GM19043 (cell line): ENCODE measurements around the gene HDHD2.

Experiments used
- ATAC-seq: cut with Tn5 transposase; IDR thresholded peaks from one replicate; pipeline ENCODE4 v1.9.1; 2021; ENCODE audit warnings: low read depth; ENCODE audit not compliant: unreplicated experiment

HDHD2 gene

DNA sequence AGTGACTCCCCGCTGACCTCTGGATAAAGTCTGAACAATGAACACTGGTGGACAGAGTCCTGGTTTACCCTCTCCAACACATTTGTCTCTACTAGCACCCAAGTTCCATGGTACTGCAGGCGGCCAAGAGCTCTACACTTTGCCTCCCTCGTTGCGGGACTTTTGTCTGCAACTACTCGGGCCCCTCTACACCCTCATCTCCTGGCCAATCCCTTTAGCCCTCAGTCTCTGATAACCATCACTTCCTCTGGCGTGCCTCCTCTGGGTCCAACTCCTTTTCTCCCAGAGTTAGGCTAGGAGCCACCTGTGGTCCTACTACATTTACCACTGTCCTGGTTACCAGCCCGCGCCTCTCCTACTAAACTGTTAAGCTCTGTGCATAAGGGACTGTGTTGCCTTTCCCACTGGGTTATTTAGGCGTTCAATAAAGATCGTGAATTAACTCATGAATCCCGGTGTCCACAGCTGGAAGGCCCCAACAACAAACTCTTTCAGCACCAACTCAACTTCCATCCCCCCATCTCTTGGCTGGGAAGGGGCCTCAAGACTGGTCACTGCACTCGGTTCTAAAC, 757 bp downstream of the HDHD2 start:
- ATAC-seq, result no peak

DNA sequence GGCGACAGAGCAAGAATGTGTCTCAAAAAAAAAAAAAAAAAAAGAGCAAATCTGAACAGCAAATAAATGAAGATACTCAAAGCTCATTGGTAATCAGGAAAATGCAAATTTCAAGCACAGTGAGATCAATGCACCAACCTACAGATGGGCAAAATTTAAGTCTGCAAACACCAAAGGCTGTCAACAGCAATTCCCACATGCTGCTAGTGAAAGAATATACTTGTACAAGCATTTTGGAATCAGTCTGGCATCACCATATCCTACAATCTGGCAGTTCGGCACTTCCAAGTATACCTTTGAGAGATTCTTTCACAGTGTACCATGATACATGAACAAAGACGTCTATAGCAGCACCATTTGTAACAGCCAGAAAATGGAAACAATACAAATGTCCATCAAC, 4.1 kb downstream of the HDHD2 start:
- ATAC-seq, result no peak

DNA sequence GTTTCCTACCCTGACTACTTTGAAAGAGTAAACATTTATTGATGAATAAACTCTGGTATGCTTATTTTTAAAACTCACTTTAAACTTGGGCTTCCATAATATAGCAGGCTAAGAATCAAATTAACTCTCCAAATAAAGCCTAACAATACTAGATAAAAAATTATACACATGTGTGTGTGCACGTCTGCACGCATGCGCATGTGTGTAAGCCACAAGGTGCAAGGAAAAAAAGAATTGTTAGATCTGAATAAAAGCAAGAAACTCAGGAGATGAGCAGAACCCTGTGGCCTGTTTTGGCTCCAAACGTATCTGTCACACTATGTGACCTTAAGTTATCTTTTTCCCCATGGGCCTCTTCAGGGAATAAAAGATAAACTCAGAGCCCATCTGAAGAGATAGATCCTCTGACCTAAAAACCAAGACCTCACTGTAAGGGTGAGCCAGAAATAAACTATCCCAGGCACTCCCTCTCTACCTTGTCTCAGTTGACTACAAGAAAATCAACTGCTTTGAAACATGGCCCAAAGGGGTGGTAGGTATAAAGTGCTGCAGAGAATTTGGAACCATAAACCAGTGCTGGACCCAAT, 6.3 kb downstream of the HDHD2 start:
- ATAC-seq, result no peak

DNA sequence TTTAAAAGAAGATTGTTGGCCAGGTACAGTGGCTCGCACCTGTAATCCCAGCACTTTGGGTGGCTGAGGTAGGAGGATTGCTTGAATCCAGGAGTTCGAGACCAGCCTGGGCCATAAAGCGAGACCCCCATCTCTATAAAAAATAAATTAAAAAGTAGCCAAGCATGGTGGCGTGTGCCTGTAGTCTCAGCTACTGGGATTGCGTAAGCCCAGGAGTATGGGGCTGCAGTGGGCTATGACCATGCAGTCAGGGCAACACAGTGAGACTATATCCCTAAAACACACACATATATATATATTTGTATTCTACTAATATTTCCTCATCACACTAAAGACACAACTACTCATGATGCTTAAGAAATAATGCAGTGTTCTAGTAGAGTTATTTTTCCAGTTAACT, 7.1 kb downstream of the HDHD2 start:
- ATAC-seq, result no peak

DNA sequence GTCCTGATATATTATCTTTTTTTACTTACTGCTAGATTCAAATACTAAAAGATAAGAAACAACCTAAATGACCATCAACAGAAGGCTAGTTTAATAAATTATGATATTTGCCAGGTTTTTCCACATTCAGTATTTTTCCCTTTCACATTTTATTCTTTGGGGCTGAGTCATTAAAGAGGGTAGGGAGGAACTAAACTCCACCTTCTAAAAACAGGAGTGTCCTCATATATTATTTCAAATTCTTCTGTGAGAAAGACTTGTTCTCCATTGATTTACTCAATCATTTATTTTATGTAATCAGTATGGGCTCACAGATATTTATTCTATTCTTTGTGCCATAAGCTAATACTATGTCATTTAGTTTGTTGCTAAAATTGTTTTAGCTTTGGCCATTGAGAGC, 9.0 kb downstream of the HDHD2 start:
- ATAC-seq, result no peak

DNA sequence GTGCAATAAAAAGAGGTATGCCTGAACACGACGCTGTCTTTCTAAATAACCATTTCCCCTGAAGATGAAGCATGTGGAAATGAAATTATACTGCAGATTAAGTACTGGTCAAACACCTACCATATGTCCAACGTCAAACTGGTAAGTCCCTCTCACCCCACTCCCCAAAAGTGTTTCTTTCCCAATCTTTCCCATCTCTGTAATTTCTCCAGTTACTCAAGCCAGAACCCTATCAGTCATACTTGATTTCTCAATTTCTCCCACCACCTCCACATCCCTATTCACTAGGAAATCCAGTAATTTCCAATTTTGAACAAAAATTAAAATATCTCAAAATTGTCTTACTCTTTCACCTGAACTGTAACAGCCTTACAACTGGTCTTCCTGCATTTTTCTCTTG, 29.2 kb downstream of the HDHD2 start:
- ATAC-seq, result no peak

DNA sequence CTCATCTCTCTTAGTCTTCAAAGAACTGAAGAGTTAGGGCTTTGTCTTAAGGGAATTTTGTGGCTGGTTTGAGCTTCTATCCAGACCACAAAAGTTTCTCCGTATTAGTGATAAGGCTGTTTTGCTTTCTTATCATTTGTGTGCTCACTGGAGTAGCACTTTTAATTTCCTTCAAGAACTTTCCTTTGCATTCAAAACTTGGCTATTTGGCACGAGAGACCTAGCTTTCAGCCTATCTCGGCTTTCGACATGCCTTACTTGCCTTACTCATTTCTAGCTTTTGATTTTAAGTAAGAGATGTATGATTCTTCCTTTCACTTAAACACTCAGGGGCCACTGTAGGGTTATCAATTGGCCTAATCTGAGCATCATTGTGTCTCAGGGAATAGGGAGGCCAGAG, 29.9 kb downstream of the HDHD2 start:
- ATAC-seq, result peak; percentile 84

DNA sequence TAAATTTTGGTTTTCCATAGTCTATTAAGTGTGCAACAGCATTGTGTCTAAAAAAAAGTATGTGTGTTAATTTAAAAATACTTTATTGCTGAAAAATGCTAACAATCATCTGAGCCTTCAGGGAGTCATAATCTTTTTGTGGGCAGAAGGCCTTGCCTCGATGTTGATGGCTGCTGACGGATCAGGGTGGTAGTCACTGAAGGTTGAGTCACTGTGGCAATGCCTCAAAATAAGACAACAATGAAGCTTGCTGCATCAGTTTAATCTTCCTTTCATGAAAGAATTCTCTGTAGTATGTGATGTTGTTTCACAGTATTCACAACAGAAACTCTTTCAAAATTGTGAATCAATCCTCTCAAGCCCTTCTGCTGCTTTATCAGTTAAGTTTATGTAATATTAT, 31.3 kb downstream of the HDHD2 start:
- ATAC-seq, result no peak

DNA sequence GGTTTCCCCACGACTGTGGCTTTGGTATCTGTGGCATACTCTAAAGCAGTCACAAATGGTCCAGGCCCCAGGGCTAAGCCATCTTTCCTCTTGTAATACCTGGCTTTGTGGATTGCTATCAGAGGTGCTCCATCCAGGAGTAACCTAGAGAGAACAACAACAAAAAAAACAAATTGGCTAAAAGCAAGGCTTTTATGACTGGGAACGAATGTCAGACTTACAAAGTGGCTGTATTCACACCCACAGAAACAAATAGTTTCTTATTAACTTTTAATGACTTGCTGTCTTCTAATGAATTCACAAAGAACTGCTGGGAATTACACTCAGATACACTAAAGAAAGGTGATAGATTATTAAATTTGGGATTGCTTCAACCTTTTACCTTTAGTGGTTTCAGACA, 35.1 kb downstream of the HDHD2 start:
- ATAC-seq, result no peak

DNA sequence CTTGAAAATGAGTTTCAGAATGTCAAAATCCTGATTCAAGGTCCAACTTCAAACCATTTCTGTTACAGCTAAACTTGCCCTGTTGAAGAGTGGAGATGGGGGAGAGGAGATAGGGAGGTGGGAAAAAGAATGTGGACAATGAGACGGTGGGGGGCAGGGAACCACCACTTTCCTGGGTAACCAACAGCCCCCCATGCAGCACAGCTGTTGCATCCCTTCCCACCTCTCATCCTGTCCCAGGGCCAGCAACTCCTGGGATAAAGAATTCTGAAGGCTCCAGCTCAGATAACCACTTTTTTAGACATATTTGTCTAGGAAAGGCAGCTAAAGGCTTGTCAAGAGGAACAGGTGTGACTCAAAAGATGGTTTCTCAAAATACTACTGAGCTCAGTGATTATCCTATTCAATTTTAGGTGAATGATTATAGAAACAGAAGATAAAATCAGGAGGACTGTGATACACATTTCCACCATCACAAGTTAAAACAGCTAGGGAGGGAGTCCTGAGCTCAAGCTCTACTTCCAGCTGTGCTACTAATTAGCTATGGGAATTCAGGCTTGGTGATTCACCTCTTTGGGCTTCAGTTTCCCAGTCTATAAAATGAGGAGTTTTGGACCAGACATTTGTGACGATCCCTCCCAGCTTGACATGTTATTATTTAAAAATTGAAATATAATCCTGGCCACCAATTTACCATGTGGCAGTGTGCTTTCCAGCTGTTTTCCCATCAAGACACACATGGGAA, 36.3 kb downstream of the HDHD2 start:
- ATAC-seq, result no peak

DNA sequence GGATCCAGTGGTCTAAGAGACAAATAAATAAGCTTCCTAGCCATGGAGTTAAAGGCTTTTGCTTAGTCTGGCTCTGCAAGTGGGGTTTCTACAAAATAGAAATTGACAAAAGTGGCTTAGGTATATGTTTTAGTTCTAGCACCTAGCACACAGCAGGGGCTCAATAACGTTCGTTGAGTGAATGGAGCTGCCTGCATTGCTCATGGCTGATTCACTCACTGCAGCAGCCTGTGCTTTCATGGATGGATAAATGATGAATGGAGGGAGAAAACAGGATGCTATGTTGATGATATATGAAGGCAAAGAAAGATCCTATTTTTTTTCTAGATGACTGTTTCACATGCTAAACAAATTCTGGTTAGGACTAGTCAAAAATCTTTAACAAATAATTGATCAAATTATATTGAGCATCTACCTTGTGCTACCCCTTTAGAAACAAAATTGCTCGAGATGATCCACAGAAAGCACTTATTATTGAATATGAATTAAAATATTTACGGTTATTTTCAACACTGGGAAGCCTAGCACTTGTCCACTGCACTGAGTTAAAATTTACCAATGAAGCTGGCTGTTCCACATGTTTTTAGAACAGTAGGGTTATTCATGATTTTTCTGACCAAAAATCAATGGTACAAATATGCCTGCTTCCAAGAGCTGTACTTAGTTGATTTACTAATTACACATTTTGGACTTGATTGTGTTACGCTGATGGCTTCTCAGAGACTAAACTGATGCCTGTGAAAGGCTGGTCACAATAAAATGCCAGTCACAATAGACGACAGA, 39.6 kb downstream of the HDHD2 start:
- ATAC-seq, result no peak

DNA sequence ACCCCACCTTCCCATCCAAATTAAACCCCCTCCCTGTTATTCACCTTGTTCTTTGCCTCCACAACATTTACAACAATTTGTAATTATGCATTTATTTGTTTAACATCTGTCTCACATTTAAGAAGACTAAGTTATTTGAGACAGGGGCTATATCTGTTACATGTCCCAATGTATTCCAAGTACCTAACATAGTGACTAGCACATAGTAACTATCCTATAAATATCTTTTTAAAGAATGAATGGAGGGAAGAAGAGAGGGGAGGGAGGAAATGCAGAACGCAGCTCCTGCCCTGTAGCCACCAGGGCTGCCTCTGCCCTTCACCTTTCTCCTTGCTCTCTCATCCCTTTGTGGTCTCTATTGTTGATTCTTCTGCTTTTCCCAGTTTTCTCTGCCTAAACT, 40.6 kb downstream of the HDHD2 start:
- ATAC-seq, result no peak

DNA sequence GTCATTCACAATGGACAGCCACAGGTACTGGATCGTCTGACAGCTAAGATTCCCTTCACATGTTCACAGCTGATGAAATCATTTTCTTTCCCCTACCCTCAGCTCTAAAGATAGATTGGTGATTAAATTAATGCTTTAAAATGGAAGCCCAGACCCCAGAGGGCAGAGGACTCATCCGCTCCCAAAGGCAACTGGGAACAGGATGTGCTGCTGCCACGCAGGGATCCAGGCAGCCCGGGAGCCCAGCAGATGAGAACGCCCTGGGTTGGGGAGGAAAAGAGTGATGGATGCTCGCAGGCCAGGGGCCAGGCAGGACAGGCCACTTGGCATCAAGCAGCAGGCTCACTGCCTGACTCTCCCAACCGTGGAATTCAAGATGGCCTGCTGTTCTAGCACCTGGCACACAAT, 41.3 kb downstream of the HDHD2 start:
- ATAC-seq, result no peak

DNA sequence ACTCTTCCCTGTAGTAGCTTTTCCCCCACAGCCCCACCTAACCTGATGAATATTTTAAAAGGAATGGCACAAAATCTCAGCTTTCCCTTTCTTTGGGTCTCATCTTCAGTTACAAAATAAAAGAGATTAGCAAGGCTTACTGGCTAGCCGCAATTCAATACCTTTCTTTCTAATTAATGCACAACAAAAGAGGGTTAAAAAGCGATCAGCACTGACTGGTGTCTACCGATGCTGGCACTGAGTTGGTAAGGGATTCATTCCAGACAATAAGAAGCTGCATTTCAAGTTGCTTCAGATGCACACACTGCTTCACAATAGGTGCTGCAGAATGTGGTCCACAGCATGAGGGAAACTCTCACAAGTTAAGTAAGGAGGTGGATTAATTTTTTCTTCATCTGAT, 41.9 kb downstream of the HDHD2 start:
- no peak for ATAC-seq

DNA sequence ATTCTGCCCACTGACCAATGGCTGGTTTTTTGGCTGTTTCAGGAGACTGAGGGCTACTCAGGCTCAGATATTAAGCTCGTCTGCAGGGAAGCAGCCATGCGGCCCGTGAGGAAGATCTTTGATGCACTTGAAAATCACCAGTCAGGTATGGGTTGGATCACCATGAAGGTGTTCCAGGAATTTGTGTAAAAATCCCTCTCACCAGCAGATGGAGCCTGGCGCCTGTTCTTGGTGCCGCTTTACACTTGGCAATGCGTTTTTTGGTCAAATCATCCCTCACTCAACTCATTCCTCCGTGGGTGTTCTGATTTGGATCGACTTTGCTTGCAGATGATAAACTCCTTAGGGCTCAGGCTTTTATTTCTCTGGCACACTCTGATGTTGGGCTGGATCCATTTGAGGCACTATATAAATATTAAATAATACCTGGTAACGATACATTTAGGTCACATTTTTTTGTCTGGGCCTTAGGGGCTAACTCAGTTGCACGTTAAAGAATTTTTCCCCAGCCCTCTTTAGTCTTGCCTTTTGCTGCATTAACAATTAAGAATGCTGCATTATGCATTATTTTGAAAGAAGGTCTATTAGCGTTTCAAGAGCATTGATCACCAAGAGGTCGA, 50.0 kb downstream of the HDHD2 start:
- ATAC-seq, result no peak

DNA sequence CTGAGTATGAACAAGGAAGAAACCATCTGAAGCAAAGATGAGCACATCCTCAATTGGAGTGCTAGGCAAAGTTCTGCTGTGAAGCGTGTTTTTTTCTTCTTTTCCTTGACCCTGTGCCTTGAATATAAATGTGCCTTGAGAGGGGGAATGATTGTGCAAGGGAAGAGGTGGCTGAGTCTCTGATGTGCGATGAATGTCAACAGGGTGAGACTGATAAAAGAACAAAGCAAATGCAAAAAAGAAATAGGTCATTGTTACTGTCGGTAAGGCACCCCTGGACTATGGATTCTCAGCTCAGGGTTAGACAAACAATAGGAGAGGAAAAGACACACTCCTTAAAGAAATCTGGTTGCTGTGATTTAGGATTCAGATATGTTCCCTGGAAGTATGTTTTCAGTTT, 54.5 kb downstream of the HDHD2 start:
- ATAC-seq, result no peak

DNA sequence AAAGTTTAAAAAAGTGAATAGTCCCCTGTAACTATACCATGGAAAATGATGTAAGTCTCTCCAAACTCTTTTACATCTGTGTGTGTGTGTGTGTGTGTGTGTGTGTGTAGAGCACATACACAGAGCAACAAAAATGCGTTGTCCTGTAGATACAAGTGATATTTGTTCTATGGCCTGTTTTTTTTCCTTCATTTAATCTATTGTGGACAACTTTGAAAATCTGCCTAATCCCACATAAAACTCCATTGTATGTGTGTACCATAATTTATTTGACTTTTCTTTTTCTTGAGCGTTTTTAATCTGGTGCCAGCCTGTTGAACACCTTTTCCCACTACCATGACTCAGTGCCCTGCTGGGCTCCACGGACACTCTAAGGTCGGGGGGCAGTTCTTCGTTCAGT, 62.6 kb downstream of the HDHD2 start:
- no peak for ATAC-seq

DNA sequence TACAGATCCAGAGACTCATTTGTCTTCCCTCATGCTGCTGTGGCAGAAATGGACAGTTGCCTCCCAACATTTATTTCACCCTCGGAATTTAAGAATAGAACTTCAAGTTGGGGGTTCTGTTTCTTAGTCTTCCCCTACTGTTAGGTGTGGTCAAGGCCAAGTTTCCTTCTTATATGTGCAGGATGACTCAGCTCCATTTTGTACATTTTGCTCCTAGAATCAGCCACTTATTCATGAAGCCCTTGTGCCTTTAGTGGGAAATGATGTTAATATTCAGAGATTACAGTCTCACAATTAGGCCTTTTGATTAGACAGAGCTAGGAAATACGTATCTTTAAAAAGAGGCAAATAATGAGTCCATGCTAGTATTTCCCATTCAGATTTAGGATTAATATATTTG, 68.7 kb downstream of the HDHD2 start:
- ATAC-seq, result no peak

DNA sequence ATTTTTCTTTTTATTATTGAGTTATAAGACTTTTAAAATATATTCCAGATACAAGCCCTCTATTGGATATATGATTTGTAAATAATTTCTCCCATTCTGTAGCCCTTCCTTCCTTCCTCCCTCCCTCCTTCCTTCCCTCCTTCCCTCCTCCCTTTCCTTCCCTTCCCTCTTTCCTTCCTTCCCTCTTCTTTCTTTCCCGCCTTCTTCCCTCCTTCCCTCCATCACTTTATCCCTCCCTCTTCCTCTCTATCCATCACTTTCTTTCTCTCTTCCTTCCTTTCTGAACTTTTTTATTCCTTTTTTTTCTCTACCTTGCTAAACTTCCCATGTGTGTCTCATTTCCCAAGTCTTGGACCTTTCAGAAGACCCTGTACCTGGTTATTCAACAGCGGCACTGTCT, 69.4 kb downstream of the HDHD2 start:
- no peak for ATAC-seq

DNA sequence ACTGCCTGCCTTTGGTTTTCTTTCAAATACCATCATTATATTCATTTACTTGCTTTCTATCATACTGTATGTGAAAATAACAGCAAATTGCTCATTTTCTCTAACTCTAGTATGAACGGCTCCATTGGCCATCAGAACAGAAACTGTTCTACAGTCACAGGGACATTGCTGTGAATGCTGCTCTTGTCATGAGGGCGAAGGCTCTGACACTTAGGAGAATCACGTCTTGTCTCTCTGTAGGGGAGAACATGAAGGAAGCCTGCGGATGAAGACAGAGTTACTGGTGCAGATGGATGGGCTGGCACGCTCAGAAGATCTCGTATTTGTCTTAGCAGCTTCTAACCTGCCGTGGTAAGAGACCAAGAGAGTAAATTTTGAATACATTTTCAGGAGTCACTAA, 73.2 kb downstream of the HDHD2 start:
- ATAC-seq, result no peak
